ENCODE data around the gene TBC1D1.

- TF ChIP-seq POLR2A (IDR thresholded peaks at IDR 0.05), result no peak
- TF ChIP-seq CTCF (IDR thresholded peaks at IDR 0.05), result no peak
Observed at GRCh38 chr4:38102957-38103588, 212.2 kb downstream of the TBC1D1 start.
